HCT116 (cell line): Measurements from ENCODE around the gene GAB2. TPM values are rescaled to one million over a fixed set of nuclear protein-coding genes. Genes with fewer than 3 reads are reported as not detected.

Source experiments
- ATAC-seq: fragments of 200-7000 bp; cut with Tn5 transposase; 2 replicates; pipeline ENCODE4 v1.9.1; 2020; ENCODE audit warnings: mild to moderate bottlenecking, moderate library complexity
- Bru-seq: library from RNA; stranded (reverse); fragments of 400-500 nt; gene quantifications from one replicate; lab custom pipeline; 2021; lab: Mats Ljungman, UMichigan
- BruChase-seq, 2 experiments: library from RNA; stranded (reverse); fragments of 400-500 nt; gene quantifications; one replicate each; lab custom pipeline; 2021; lab: Mats Ljungman, UMichigan
- BruUV-seq: library from RNA; stranded (reverse); fragments of 400-500 nt; replicated peaks from 2 replicates; lab custom pipeline; 2021; lab: Mats Ljungman, UMichigan
- CTCF ChIA-PET: fragments of 300-600 bp; sonication (Branson Sonifier 250); formaldehyde crosslinking; loops from one replicate; lab custom pipeline; 2021; ENCODE audit warnings: antibody characterized with exemption; lab: Charles Lee
- POLR2A ChIA-PET: fragments of 300-600, 350-600 bp; sonication (Branson Sonifier 250); formaldehyde crosslinking; loops from one replicate; lab custom pipeline; 2021; ENCODE audit warnings: antibody characterized with exemption; lab: Charles Lee
- RAD21 ChIA-PET, 2 experiments: fragments of 300-600 bp; sonication (Branson Sonifier 250); formaldehyde crosslinking; loops; one replicate each; lab custom pipeline; 2023; ENCODE audit warnings: low total read pairs in 2 of 2; ENCODE audit not compliant: uncharacterized antibody in 2 of 2, unreplicated experiment in 2 of 2, low non-redundant PET in 1 of 2; lab: Charles Lee
- DNase-seq: peaks from one replicate; pipeline ENCODE4 v3.0.0-alpha.2; 2010; ENCODE audit warnings: low read depth, low spot score
- H2AFZ ChIP-seq: fragments of 200-600 bp; shearing (Covaris generic), sonication (generic); 2 replicates; pipeline ENCODE4 v1.6.1; 2017; ENCODE audit warnings: low read depth, mixed run types, mixed read lengths, antibody characterized with exemption, low read length; ENCODE audit not compliant: poor library complexity, severe bottlenecking
- H3K27ac ChIP-seq: 2 replicates; pipeline ENCODE4 v1.5.1; 2012; ENCODE audit warnings: low read depth, low read length
- H3K27me3 ChIP-seq: fragments of 200-600 bp; sonication (generic); 2 replicates; pipeline ENCODE4 v1.6.1; 2016; ENCODE audit warnings: mixed run types, low read length, mixed read lengths; ENCODE audit not compliant: insufficient read depth
- H3K36me3 ChIP-seq, 2 experiments: fragments of 200-500 bp in 1 of 2; fragments of 200-600 bp in 1 of 2; sonication (Bioruptor generic) in 1 of 2; sonication (generic) in 1 of 2; 2 replicates each; pipeline versions ENCODE4 v1.5.1 to v1.6.1; 2014 to 2016; ENCODE audit warnings: low read length in 2 of 2, inconsistent platforms in 1 of 2, mixed read lengths in 1 of 2, mixed run types in 1 of 2; ENCODE audit not compliant: insufficient read depth in 2 of 2, control insufficient read depth in 1 of 2
- H3K4me1 ChIP-seq, 2 experiments: fragments of 200-600 bp in 1 of 2; sonication (generic) in 1 of 2; 2 replicates each; pipeline versions ENCODE4 v1.5.1 to v1.6.1; 2012 to 2017; ENCODE audit warnings: low read length in 2 of 2, inconsistent platforms in 1 of 2, mild to moderate bottlenecking in 1 of 2, mixed read lengths in 1 of 2, mixed run types in 1 of 2, moderate library complexity in 1 of 2; ENCODE audit not compliant: insufficient read depth in 2 of 2, control insufficient read depth in 1 of 2
- H3K4me2 ChIP-seq: fragments of 200-600 bp; sonication (generic); 2 replicates; pipeline ENCODE4 v1.6.1; 2017; ENCODE audit warnings: mixed run types, low read length, mixed read lengths
- H3K4me3 ChIP-seq, 2 experiments: fragments of 200-600 bp in 1 of 2; sonication (generic) in 1 of 2; replicated peaks in 1 of 2; 2 replicates each; pipeline ENCODE4 v1.5.1; 2011 to 2016; ENCODE audit warnings: low read length in 2 of 2, control low read depth in 1 of 2, low read depth in 1 of 2, mild to moderate bottlenecking in 1 of 2, mixed read lengths in 1 of 2, mixed run types in 1 of 2
- H3K79me2 ChIP-seq: fragments of 200-600 bp; sonication (generic); 2 replicates; pipeline ENCODE4 v1.6.1; 2017; ENCODE audit warnings: mild to moderate bottlenecking, mixed run types, low read length, moderate library complexity, mixed read lengths; ENCODE audit not compliant: insufficient read depth
- H3K9ac ChIP-seq: fragments of 200-600 bp; sonication (generic); 2 replicates; pipeline ENCODE4 v1.6.1; 2016; ENCODE audit warnings: low read length, mixed read lengths
- H3K9me2 ChIP-seq: fragments of 200-600 bp; sonication (generic), shearing (Covaris generic); 2 replicates; pipeline ENCODE4 v1.6.1; 2017; ENCODE audit warnings: mixed run types, mild to moderate bottlenecking, moderate library complexity; ENCODE audit not compliant: insufficient read depth
- H3K9me3 ChIP-seq, 2 experiments: fragments of 200-500 bp in 1 of 2; fragments of 200-600 bp in 1 of 2; sonication (Bioruptor generic) in 1 of 2; sonication (generic) in 1 of 2; 2 replicates each; pipeline ENCODE4 v1.6.1; 2014 to 2017; ENCODE audit warnings: low read length in 2 of 2, mixed read lengths in 2 of 2, inconsistent platforms in 1 of 2, low read depth in 1 of 2, mild to moderate bottlenecking in 1 of 2, mixed run types in 1 of 2, moderate library complexity in 1 of 2; ENCODE audit not compliant: control insufficient read depth in 1 of 2, insufficient read depth in 1 of 2
- H4K20me1 ChIP-seq: fragments of 200-600 bp; sonication (generic), shearing (Covaris generic); 2 replicates; pipeline ENCODE4 v1.6.1; 2017; ENCODE audit warnings: mixed run types, mild to moderate bottlenecking, moderate library complexity; ENCODE audit not compliant: insufficient read depth
- EZH2phosphoT487 ChIP-seq: fragments of 200-600 bp; IDR thresholded peaks from 2 replicates; pipeline ENCODE4 v1.6.1; 2018; ENCODE audit warnings: antibody characterized with exemption, borderline replicate concordance
- SP1 ChIP-seq: IDR thresholded peaks from 2 replicates; pipeline ENCODE4 v1.6.1; 2012; ENCODE audit warnings: low read depth
- ZFX ChIP-seq: fragments of 450-650 bp; IDR thresholded peaks from 2 replicates; pipeline ENCODE4 v1.6.1; 2017
- ZNF274 ChIP-seq: fragments of 200-500 bp; sonication (Bioruptor generic); IDR thresholded peaks from 2 replicates; pipeline ENCODE4 v1.6.1; 2014; ENCODE audit warnings: mild to moderate bottlenecking, low read depth, low read length, inconsistent platforms
- intact Hi-C: fragments of 100-400 bp; cut with micrococcal nuclease; formaldehyde crosslinking; loops from 2 replicates; pipeline ENCODE4 v1.10.0; 2022
- long read RNA-seq: library from polyadenylated mRNA; unstranded; transcript quantifications from one replicate; pipeline ENCODE4 v2.0.0, GENCODE V29; 2021; ENCODE audit not compliant: unreplicated experiment
- polyA plus RNA-seq: library from polyadenylated mRNA; unstranded; fragments of >200 nt; gene quantifications from 2 replicates; pipeline ENCODE4 v1.2.1, GENCODE V29; 2012; ENCODE audit warnings: missing spikeins
- total RNA-seq: library from RNA; stranded (reverse); gene quantifications from one replicate; pipeline ENCODE4 v1.2.1, GENCODE V29; 2021; ENCODE audit not compliant: unreplicated experiment
- TF ChIP-seq, protein P1 (sequence below): IDR thresholded peaks from 2 replicates; pipeline ENCODE4 v1.6.1; 2012
- TF ChIP-seq, protein P2 (sequence below): IDR thresholded peaks from 2 replicates; pipeline ENCODE4 v1.6.1; 2012

GAB2 gene, protein sequence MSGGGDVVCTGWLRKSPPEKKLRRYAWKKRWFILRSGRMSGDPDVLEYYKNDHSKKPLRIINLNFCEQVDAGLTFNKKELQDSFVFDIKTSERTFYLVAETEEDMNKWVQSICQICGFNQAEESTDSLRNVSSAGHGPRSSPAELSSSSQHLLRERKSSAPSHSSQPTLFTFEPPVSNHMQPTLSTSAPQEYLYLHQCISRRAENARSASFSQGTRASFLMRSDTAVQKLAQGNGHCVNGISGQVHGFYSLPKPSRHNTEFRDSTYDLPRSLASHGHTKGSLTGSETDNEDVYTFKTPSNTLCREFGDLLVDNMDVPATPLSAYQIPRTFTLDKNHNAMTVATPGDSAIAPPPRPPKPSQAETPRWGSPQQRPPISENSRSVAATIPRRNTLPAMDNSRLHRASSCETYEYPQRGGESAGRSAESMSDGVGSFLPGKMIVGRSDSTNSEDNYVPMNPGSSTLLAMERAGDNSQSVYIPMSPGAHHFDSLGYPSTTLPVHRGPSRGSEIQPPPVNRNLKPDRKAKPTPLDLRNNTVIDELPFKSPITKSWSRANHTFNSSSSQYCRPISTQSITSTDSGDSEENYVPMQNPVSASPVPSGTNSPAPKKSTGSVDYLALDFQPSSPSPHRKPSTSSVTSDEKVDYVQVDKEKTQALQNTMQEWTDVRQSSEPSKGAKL
- total RNA-seq (1.9 TPM), Bru-seq, nascent RNA (percentile 54 among the genes with signal in this experiment), BruChase-seq, experiment 1, labeled RNA remaining after a 6-hour chase (percentile 44 among the genes with signal in this experiment), BruChase-seq, experiment 2, labeled RNA remaining after a 2-hour chase (percentile 45 among the genes with signal in this experiment)
- 1.6 and 2.0 TPM in 2 replicates for polyA plus RNA-seq
- long read RNA-seq, partial matches to known transcripts = 0 of 2 reads
- long read RNA-seq, other reads (novel, unspliced or antisense) = 2 of 2 reads

DNA sequence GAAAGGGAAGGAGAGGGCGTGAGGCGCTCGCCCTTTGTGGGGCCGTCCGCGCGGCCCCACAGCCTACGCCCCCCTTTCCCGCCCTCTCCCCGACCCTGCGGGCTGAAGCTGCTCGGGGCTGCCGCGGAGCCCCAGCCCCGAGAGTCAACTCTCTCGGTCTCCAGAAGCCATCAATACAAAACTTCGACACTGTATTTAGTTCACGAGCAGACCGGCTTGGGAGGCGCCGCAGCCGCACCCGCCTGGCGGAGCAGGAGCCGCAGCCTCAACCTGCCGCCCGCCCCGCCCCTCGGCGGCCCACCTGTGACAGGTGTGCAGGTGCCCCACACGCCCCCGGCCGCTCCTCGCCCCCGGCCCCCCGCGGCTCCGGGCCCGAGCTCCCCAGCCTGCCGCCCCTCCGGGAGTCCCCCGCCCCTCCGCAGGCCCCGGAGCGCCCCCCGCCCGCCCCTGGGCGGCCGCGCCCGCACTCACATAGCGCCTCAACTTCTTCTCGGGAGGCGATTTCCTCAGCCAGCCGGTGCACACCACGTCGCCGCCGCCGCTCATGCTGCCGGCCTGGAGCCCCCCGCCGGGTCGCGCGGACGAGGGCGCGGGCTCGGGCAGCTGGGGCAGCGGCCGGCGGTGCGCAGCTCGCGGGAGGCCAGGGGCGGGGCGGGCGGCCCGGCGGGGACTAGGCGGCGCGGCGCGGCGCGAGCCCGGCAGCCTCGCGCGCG is at the start of gene GAB2:
TSS of gene GAB2 (minus strand) at position 646 of the 713 bp plus-strand sequence. CDS start at position 546, 100 bp downstream.
- intact Hi-C loops = loop anchor here (2.0 kb wide), 1 partner anchor 147 kb away; no protein-coding TSS in a partner anchor
- Histone ChIP-seq H3K4me1 (peaks cover 5 to 19% of the 10 kb centered on the region in 2 experiments; a peak in 3 of 4 replicates), H4K20me1 (no peaks in the 10 kb centered on the region), H3K27me3 (no peaks in the 10 kb centered on the region), H3K4me3 (peak within 1 kb of the TSS; percentile 51 to 67), H3K36me3 (no peaks in the 10 kb centered on the region), H3K9me2 (no peaks in the 10 kb centered on the region), H3K4me2 (peak within 1 kb of the TSS; percentile 99), H3K27ac (no peak within 1 kb of the TSS; the same call in 1 of the 2 replicates), H3K79me2 (no peaks in the 10 kb centered on the region), H3K9ac (peak within 1 kb of the TSS; percentile 57), H2AFZ (peak within 1 kb of the TSS; percentile 57), H3K9me3 (no peaks in the 10 kb centered on the region)
- DNase-seq = no peak
- ChIA-PET POLR2A (no interaction called here), CTCF (interaction anchor here (1.6 to 3.3 kb wide), 2 partner anchors 15 to 147 kb away, joined by 6 to 17 read pairs; no protein-coding TSS in a partner anchor), RAD21 (interaction anchor here in 1 of 2 experiments (0.7 kb wide), 1 partner anchor 360 kb away, joined by 3 read pairs; no protein-coding TSS in a partner anchor)
- TF ChIP-seq, protein P1, sequence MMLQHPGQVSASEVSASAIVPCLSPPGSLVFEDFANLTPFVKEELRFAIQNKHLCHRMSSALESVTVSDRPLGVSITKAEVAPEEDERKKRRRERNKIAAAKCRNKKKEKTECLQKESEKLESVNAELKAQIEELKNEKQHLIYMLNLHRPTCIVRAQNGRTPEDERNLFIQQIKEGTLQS = no peak
- ATAC-seq = peak; percentile 65
- BruUV-seq = no TSS peak

DNA sequence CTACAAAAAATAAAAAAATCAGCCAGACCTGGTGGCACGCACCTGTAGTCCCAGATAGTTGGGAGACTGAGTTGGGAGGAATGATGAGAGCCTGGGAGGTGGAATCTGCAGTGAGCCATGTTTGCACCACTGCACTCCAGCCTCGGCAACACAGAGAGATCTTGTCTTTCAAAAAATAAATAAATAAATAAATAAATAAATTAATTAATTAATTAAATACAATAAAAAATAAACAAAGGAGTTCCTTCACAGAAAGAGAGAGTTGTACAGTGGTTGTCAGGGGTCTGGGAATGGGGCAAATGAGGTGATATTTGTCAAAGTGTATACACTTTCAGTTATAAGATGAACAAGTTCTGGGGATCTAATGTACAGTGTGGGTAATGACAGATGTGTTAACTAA is 49.8 kb upstream of the GAB2 start:
- no peaks in the 10 kb centered on the region for H3K79me2 ChIP-seq
- RAD21 ChIA-PET = no interaction called here
- H3K9me2 ChIP-seq = no peaks in the 10 kb centered on the region
- H3K9ac ChIP-seq = no peak overlapping the region
- no peak overlapping the region for H3K27ac ChIP-seq
- intact Hi-C loops = no loop called here
- no peak for DNase-seq
- H3K4me3 ChIP-seq = no peak overlapping the region
- TF ChIP-seq, protein P2, sequence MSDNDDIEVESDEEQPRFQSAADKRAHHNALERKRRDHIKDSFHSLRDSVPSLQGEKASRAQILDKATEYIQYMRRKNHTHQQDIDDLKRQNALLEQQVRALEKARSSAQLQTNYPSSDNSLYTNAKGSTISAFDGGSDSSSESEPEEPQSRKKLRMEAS = no peak
- TF ChIP-seq ZNF274 = no peak
- TF ChIP-seq EZH2phosphoT487 = no peak
- no peak for TF ChIP-seq SP1
- no peak for TF ChIP-seq ZFX
- H3K27me3 ChIP-seq = no peaks in the 10 kb centered on the region
- no TSS peak for BruUV-seq
- POLR2A ChIA-PET = no interaction called here
- no peaks in the 10 kb centered on the region for H4K20me1 ChIP-seq
- H3K4me1 ChIP-seq = no peaks in the 10 kb centered on the region
- CTCF ChIA-PET = no interaction called here
- H2AFZ ChIP-seq = no peak overlapping the region
- no peaks in the 10 kb centered on the region for H3K9me3 ChIP-seq
- H3K4me2 ChIP-seq = no peak overlapping the region
- no peak for ATAC-seq
- H3K36me3 ChIP-seq = peaks cover 0 to 3% of the 10 kb centered on the region in 2 experiments; a peak in 1 of 4 replicates
